GF-D8 (cell line): ENCODE results near the gene CFAP119.

Experiments used
- DNase-seq: peaks from one replicate; lab custom pipeline; 2025; lab: John Stamatoyannopoulos, UW

The CFAP119 gene

GRCh38 chr16:30740364-30741251 is 21.3 kb downstream of the CFAP119 start:
- DNase-seq, result no peak

- DNase-seq, result no peak
Observed at GRCh38 chr16:30738984-30739951, 22.6 kb downstream of the CFAP119 start.

GRCh38 chr16:30737794-30738648 is 23.8 kb downstream of the CFAP119 start:
- no peak for DNase-seq

- no peak for DNase-seq
Observed at GRCh38 chr16:30736995-30737793, 24.7 kb downstream of the CFAP119 start.

GRCh38 chr16:30731411-30731810 is 30.5 kb downstream of the CFAP119 start:
- no peak for DNase-seq

- no peak for DNase-seq
Observed at GRCh38 chr16:30728899-30729672, 32.8 kb downstream of the CFAP119 start.

GRCh38 chr16:30728321-30728720 is 33.5 kb downstream of the CFAP119 start:
- DNase-seq, result no peak

- DNase-seq, result no peak
Observed at GRCh38 chr16:30725418-30725792, 36.5 kb downstream of the CFAP119 start.

- no peak for DNase-seq
Observed at GRCh38 chr16:30724641-30725417, 37.0 kb downstream of the CFAP119 start.

- DNase-seq, result no peak
Observed at GRCh38 chr16:30723725-30724355, 38.0 kb downstream of the CFAP119 start.

- no peak for DNase-seq
Observed at GRCh38 chr16:30722916-30723315, 38.9 kb downstream of the CFAP119 start.

- DNase-seq, result no peak
Observed at GRCh38 chr16:30722443-30722842, 39.4 kb downstream of the CFAP119 start.

- no peak for DNase-seq
Observed at GRCh38 chr16:30721606-30722005, 40.3 kb downstream of the CFAP119 start.

GRCh38 chr16:30721167-30721566 is 40.7 kb downstream of the CFAP119 start:
- DNase-seq, result no peak

- no peak for DNase-seq
Observed at GRCh38 chr16:30720694-30721093, 41.2 kb downstream of the CFAP119 start.

GRCh38 chr16:30720086-30720485 is 41.8 kb downstream of the CFAP119 start:
- no peak for DNase-seq

GRCh38 chr16:30715750-30716445 is 46.0 kb downstream of the CFAP119 start:
- DNase-seq, result no peak

- DNase-seq, result no peak
Observed at GRCh38 chr16:30711712-30712111, 50.1 kb downstream of the CFAP119 start.
